GM06990 (cell line): ENCODE data around the gene ASS1.

ENCODE experiments used
- DNase-seq: peaks from one replicate; pipeline ENCODE4 v3.0.0-alpha.2; 2011; ENCODE audit not compliant: insufficient read length; ENCODE audit errors: extremely low read depth
- H3K27me3 ChIP-seq: replicated peaks from 2 replicates; pipeline ENCODE4 v1.6.0; 2011; ENCODE audit warnings: low read length; ENCODE audit not compliant: control insufficient read depth, insufficient read depth
- H3K36me3 ChIP-seq: 2 replicates; pipeline ENCODE4 v1.5.1; 2011; ENCODE audit warnings: low read length; ENCODE audit not compliant: control insufficient read depth, insufficient read depth
- H3K4me3 ChIP-seq: replicated peaks from 2 replicates; pipeline ENCODE4 v1.5.1; 2011; ENCODE audit warnings: low read depth, mild to moderate bottlenecking, control low read depth, low read length
- TF ChIP-seq, protein P1 (sequence below): IDR thresholded peaks from 2 replicates; pipeline ENCODE4 v1.5.1; 2011; ENCODE audit warnings: low read length, control low read depth, mild to moderate bottlenecking, inconsistent platforms; ENCODE audit not compliant: insufficient read depth, poor library complexity, severe bottlenecking

ASS1 gene

DNA sequence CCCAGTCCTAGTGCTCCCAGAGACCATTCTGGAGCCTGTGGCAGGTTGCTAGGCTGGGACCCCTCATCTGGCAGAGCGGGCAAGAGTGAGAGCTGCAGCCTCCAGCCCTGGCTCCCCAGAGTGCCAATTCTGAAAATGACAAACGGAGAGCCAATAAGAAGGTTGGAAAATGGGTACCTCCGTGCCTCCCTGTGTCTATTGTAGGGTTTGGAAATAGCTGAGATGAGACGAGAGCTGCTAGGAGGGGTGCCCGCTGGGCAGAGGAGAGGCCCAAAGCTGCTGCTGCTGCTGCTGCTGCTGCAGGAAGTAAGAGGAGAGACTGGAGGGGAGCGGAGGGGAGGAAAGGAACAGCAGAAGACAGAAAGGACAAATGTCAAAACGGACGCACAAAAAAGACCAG, 98.6 kb downstream of the ASS1 start:
- Histone ChIP-seq H3K36me3 (no peaks in the 10 kb centered on the region), H3K27me3 (peaks cover 5% of the 10 kb centered on the region), H3K4me3 (no peak overlapping the region)
- DNase-seq = no peak
- TF ChIP-seq, protein P1, sequence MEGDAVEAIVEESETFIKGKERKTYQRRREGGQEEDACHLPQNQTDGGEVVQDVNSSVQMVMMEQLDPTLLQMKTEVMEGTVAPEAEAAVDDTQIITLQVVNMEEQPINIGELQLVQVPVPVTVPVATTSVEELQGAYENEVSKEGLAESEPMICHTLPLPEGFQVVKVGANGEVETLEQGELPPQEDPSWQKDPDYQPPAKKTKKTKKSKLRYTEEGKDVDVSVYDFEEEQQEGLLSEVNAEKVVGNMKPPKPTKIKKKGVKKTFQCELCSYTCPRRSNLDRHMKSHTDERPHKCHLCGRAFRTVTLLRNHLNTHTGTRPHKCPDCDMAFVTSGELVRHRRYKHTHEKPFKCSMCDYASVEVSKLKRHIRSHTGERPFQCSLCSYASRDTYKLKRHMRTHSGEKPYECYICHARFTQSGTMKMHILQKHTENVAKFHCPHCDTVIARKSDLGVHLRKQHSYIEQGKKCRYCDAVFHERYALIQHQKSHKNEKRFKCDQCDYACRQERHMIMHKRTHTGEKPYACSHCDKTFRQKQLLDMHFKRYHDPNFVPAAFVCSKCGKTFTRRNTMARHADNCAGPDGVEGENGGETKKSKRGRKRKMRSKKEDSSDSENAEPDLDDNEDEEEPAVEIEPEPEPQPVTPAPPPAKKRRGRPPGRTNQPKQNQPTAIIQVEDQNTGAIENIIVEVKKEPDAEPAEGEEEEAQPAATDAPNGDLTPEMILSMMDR = no peak

DNA sequence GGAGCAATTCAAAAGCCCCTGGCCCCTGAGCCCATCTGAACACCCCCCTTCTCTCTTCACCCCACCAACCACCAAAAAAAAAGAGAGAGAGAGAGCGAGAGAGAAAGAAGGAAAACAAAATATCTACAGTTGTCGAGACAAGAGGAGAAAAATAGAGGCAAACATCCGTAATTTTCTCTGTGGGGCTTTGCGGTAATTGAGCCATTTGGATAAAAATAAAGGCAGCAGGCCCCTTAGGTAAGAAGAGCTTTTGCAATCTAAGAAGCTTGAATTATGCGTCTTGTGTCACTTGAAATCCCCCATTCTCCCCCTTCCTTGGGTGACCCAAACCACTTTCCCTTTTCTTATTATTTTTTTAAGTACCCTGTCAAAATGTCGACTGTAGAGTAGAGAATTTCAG, 99.1 kb downstream of the ASS1 start:
- no peak for DNase-seq
- H3K27me3 ChIP-seq = peaks cover 5% of the 10 kb centered on the region
- H3K36me3 ChIP-seq = no peaks in the 10 kb centered on the region
- no peak overlapping the region for H3K4me3 ChIP-seq
- TF ChIP-seq, protein P1 = no peak

DNA sequence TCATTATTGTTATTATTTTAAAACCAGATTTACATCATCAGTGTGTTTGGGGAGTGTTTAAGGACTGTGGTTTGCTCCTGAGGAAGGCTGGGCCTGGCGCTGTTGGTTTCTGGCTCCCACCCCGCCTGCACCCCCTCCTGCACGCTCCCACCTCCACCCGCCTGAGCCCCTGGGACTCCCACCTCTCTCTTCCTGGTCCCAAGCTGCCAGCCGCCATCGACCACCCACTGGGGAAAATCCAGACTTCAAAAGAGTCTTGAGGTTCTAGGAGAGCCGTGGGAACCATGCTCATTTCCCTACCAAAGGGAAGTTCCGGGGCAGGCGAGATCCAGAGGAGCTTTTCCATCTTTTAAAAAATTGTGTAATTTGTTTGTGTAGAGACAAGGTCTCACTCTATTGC, 99.6 kb downstream of the ASS1 start:
- TF ChIP-seq, protein P1 = no peak
- H3K27me3 ChIP-seq = peaks cover 5% of the 10 kb centered on the region
- DNase-seq = no peak
- H3K4me3 ChIP-seq = no peak overlapping the region
- H3K36me3 ChIP-seq = no peaks in the 10 kb centered on the region

- no peak for DNase-seq
- TF ChIP-seq, protein P1 = no peak
Measured at GRCh38 chr9:130548103-130548502, 103.3 kb downstream of the ASS1 start.

DNA sequence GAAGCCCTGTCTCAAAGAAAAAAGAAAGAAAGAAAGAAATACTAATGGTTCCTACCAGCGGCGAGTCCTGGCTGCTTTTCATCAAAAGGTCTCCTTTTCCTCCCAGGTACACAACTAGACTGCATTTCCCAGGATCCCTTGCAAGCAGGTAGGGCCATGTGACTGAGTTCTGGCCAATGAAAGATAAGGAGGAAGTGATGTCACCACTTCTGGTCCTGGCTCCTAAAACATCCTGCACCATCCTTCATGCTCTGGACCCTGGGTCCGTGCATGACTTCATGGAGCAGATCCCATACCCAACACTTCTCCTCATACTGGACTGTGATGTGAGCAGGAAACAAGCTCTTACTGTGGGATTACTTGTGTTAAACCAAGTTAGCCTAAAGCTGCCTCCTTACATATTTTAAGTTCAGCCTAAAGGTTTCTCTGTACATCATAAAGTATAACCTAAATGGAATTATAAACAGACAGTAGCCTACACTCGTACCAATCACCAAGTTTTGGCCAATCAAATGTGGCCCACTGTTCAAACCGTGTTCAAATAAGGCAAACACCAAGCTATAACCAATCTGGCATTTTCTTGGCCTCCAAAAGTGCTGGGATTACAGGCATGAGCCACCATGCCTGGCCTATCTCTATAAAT, 104.5 kb downstream of the ASS1 start:
- DNase-seq = no peak
- H3K36me3 ChIP-seq = no peaks in the 10 kb centered on the region
- TF ChIP-seq, protein P1 = no peak
- H3K4me3 ChIP-seq = no peak overlapping the region
- no peaks in the 10 kb centered on the region; the same call in 1 of the 2 replicates for H3K27me3 ChIP-seq

More at GRCh38 chr9:130548103-130548502, 103.3 kb downstream of the ASS1 start:
- Histone ChIP-seq H3K27me3 (no peaks in the 10 kb centered on the region; the same call in 1 of the 2 replicates), H3K4me3 (no peak overlapping the region), H3K36me3 (no peaks in the 10 kb centered on the region)
